ENCODE measurements around the gene ZNF714.
"Not testable (repeated sequence)": the region's sequence is repeated elsewhere in the genome, so short reads cannot be mapped to it uniquely, and the experiment has no call there.

ZNF714 gene

GRCh38 chr19:21130097-21130775 lies 48.2 kb downstream of the ZNF714 start:
- in situ Hi-C loops (cut with MboI; ENCODE audit: low sequenced_read_pairs): no loop called here

GRCh38 chr19:21133633-21134032 lies 51.6 kb downstream of the ZNF714 start:
- in situ Hi-C loops (cut with MboI; ENCODE audit: low sequenced_read_pairs): no loop called here

- in situ Hi-C loops (cut with MboI; ENCODE audit: low sequenced_read_pairs): no loop called here
Observed at GRCh38 chr19:21134934-21135366, 52.9 kb downstream of the ZNF714 start.

- in situ Hi-C loops (cut with MboI; ENCODE audit: low sequenced_read_pairs): no loop called here
Observed at GRCh38 chr19:21135433-21135832, 53.4 kb downstream of the ZNF714 start.

GRCh38 chr19:21138130-21138529 lies 56.1 kb downstream of the ZNF714 start:
- in situ Hi-C loops (cut with MboI; ENCODE audit: low sequenced_read_pairs): no loop called here

- in situ Hi-C loops (cut with MboI; ENCODE audit: low sequenced_read_pairs): not testable (repeated sequence)
Observed at GRCh38 chr19:21141006-21141405, 59.0 kb downstream of the ZNF714 start.

GRCh38 chr19:21141787-21142464 lies 59.9 kb downstream of the ZNF714 start, which contains the start of gene ZNF431:
TSS of gene ZNF431 (plus strand) at chr19:21142040. CDS start at chr19:21142184, 144 bp downstream.
- in situ Hi-C loops (cut with MboI; ENCODE audit: low sequenced_read_pairs): no loop called here

- in situ Hi-C loops (cut with MboI; ENCODE audit: low sequenced_read_pairs): no loop called here
Observed at GRCh38 chr19:21143428-21143827, 61.4 kb downstream of the ZNF714 start.

GRCh38 chr19:21143854-21144253 lies 61.9 kb downstream of the ZNF714 start:
- in situ Hi-C loops (cut with MboI; ENCODE audit: low sequenced_read_pairs): no loop called here

- in situ Hi-C loops (cut with MboI; ENCODE audit: low sequenced_read_pairs): no loop called here
Observed at GRCh38 chr19:21147540-21147939, 65.5 kb downstream of the ZNF714 start.

- in situ Hi-C loops (cut with MboI; ENCODE audit: low sequenced_read_pairs): no loop called here
Observed at GRCh38 chr19:21148681-21149080, 66.7 kb downstream of the ZNF714 start.

- in situ Hi-C loops (cut with MboI; ENCODE audit: low sequenced_read_pairs): no loop called here
Observed at GRCh38 chr19:21149877-21150276, 67.9 kb downstream of the ZNF714 start.

- in situ Hi-C loops (cut with MboI; ENCODE audit: low sequenced_read_pairs): no loop called here
Observed at GRCh38 chr19:21151460-21151859, 69.5 kb downstream of the ZNF714 start.

GRCh38 chr19:21158523-21159135 lies 76.6 kb downstream of the ZNF714 start:
- in situ Hi-C loops (cut with MboI; ENCODE audit: low sequenced_read_pairs): no loop called here

- in situ Hi-C loops (cut with MboI; ENCODE audit: low sequenced_read_pairs): no loop called here
Observed at GRCh38 chr19:21164541-21164940, 82.5 kb downstream of the ZNF714 start.

- in situ Hi-C loops (cut with MboI; ENCODE audit: low sequenced_read_pairs): no loop called here
Observed at GRCh38 chr19:21166436-21166835, 84.4 kb downstream of the ZNF714 start.
